ENCODE data around the gene STARD3.

The STARD3 gene

GRCh38 chr17:39600997-39601597, 35.8 kb upstream of the STARD3 start:
- no peak for TF ChIP-seq CTCF (IDR thresholded peaks at IDR 0.05; ENCODE audit: extremely low read depth, missing control alignments)

GRCh38 chr17:39601758-39602532, 35.0 kb upstream of the STARD3 start:
- no peak for TF ChIP-seq CTCF (IDR thresholded peaks at IDR 0.05; ENCODE audit: extremely low read depth, missing control alignments)
- peak; percentile 34 for DNase-seq (ENCODE audit: low spot score)

More at GRCh38 chr17:39600997-39601597, 35.8 kb upstream of the STARD3 start:
- DNase-seq (ENCODE audit: low spot score) = peak; percentile 31

- peak; percentile 27 for DNase-seq (ENCODE audit: low spot score)
- TF ChIP-seq CTCF (IDR thresholded peaks at IDR 0.05; ENCODE audit: extremely low read depth, missing control alignments) = no peak
These were observed 34.2 kb upstream of the STARD3 start for GRCh38 chr17:39602533-39603303.

- TF ChIP-seq CTCF (IDR thresholded peaks at IDR 0.05; ENCODE audit: extremely low read depth, missing control alignments) = no peak
- no peak for DNase-seq (ENCODE audit: low spot score)
These were observed 33.5 kb upstream of the STARD3 start for GRCh38 chr17:39603304-39604016.

- DNase-seq (ENCODE audit: low spot score) = no peak
- TF ChIP-seq CTCF (IDR thresholded peaks at IDR 0.05; ENCODE audit: extremely low read depth, missing control alignments) = no peak
These were observed 31.9 kb upstream of the STARD3 start for GRCh38 chr17:39604911-39605491.

- TF ChIP-seq CTCF (IDR thresholded peaks at IDR 0.05; ENCODE audit: extremely low read depth, missing control alignments) = no peak
- DNase-seq (ENCODE audit: low spot score) = no peak
These were observed 31.2 kb upstream of the STARD3 start for GRCh38 chr17:39605492-39606433.
